BLaER1 (cell line): Measurements from ENCODE around the gene GABARAPL1.

Experiments
- H3K27ac ChIP-seq: shearing (Covaris generic); formaldehyde crosslinking; 2 replicates; pipeline ENCODE4 v1.8.1; 2022
- H3K27me3 ChIP-seq: shearing (Covaris generic); formaldehyde crosslinking; 2 replicates; pipeline ENCODE4 v1.8.1; 2022
- H3K36me3 ChIP-seq: shearing (Covaris generic); formaldehyde crosslinking; 2 replicates; pipeline ENCODE4 v1.8.1; 2022
- H3K4me1 ChIP-seq: shearing (Covaris generic); formaldehyde crosslinking; 2 replicates; pipeline ENCODE4 v1.8.1; 2022
- H3K4me2 ChIP-seq: shearing (Covaris generic); formaldehyde crosslinking; 2 replicates; pipeline ENCODE4 v1.8.1; 2022
- H3K4me3 ChIP-seq: shearing (Covaris generic); formaldehyde crosslinking; 2 replicates; pipeline ENCODE4 v1.8.1; 2022
- H3K9ac ChIP-seq: shearing (Covaris generic); formaldehyde crosslinking; 2 replicates; pipeline ENCODE4 v1.8.1; 2022
- H3K9me3 ChIP-seq: shearing (Covaris generic); formaldehyde crosslinking; 2 replicates; pipeline ENCODE4 v1.8.1; 2022
- H4K20me1 ChIP-seq: shearing (Covaris generic); formaldehyde crosslinking; 2 replicates; pipeline ENCODE4 v1.8.1; 2022
- Cebpa-rat ChIP-seq: shearing (Covaris generic); IDR thresholded peaks from 2 replicates; pipeline ENCODE4 v1.8.1; 2022

Gene GABARAPL1

GRCh38 chr12:10212739-10213131, at the start of gene GABARAPL1:
Gene GABARAPL1 (plus strand): TSS chr12:10212877. CDS start chr12:10213130, 253 bp downstream.
- Histone ChIP-seq H3K27ac (peak within 1 kb of the TSS; percentile 38; the same call in 1 of the 2 replicates), H3K27me3 (no peaks in the 10 kb centered on the region; the same call in 1 of the 2 replicates), H3K36me3 (no peaks in the 10 kb centered on the region), H3K4me3 (peak within 1 kb of the TSS; percentile 81), H3K9me3 (no peaks in the 10 kb centered on the region), H3K9ac (peak within 1 kb of the TSS; percentile 78), H4K20me1 (0 out of 2 replicates have a peak, but pooled peaks cover 19% of the 10 kb centered on the region), H3K4me2 (peak within 1 kb of the TSS; percentile 92), H3K4me1 (peaks cover 20% of the 10 kb centered on the region)
- no peak for TF ChIP-seq Cebpa-rat

GRCh38 chr12:10163084-10163483, 49.6 kb upstream of the GABARAPL1 start:
- H3K27ac ChIP-seq = no peak overlapping the region
- TF ChIP-seq Cebpa-rat = no peak
- H3K9ac ChIP-seq = no peak overlapping the region
- H3K36me3 ChIP-seq = no peaks in the 10 kb centered on the region
- no peaks in the 10 kb centered on the region for H4K20me1 ChIP-seq
- H3K4me2 ChIP-seq = no peak overlapping the region
- no peaks in the 10 kb centered on the region for H3K27me3 ChIP-seq
- no peaks in the 10 kb centered on the region; the same call in 1 of the 2 replicates for H3K4me1 ChIP-seq
- no peak overlapping the region for H3K4me3 ChIP-seq
- H3K9me3 ChIP-seq = no peaks in the 10 kb centered on the region

DNA sequence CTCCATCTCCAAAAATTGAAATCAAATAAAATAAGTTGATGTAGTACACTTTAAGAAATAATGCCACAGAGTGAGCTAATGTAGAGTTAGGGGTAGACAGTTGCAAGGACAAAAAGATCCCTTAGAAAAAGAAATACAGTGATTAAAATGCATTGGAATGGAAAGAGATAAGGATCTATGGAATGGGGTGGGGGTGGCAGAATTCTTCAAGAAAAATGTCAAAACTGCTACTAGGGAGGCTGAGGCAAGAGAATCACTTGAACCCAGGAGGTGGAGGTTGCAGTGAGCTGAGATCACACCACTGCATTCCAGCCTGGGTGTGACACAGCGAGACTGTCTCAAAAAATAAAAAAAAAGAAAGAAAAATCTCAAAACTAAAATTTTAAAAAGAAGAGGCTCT, 47.3 kb upstream of the GABARAPL1 start:
- no peak overlapping the region for H3K27ac ChIP-seq
- no peaks in the 10 kb centered on the region for H3K9me3 ChIP-seq
- H3K4me3 ChIP-seq = no peak overlapping the region
- no peak for TF ChIP-seq Cebpa-rat
- no peaks in the 10 kb centered on the region; the same call in 1 of the 2 replicates for H3K4me1 ChIP-seq
- H3K4me2 ChIP-seq = no peak overlapping the region
- H4K20me1 ChIP-seq = no peaks in the 10 kb centered on the region
- no peaks in the 10 kb centered on the region for H3K27me3 ChIP-seq
- H3K9ac ChIP-seq = no peak overlapping the region
- H3K36me3 ChIP-seq = no peaks in the 10 kb centered on the region

GRCh38 chr12:10167599-10167998, 45.1 kb upstream of the GABARAPL1 start:
- Histone ChIP-seq H3K27me3 (no peaks in the 10 kb centered on the region), H3K9ac (no peak overlapping the region), H3K4me1 (no peaks in the 10 kb centered on the region), H3K4me2 (no peak overlapping the region), H3K27ac (no peak overlapping the region), H3K36me3 (no peaks in the 10 kb centered on the region), H4K20me1 (no peaks in the 10 kb centered on the region), H3K4me3 (no peak overlapping the region), H3K9me3 (no peaks in the 10 kb centered on the region)
- no peak for TF ChIP-seq Cebpa-rat

DNA sequence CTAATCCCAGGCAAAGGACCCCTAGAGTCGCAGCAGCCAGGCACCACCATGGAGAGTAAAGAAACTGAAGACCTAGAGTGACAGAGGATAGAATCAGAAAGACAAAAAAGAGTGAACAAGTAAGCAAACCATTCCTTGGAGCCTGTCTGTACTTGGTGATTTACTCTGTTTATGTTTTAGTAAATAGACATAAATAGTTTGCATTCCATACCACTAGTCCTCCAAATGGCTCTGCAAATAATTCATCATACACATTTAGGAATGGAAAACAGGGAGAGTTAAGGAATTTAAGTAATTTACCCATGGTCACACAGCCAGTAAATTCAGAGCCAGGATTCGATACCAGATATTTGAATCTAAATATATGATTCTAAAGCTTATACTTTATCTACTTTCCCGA, 43.6 kb upstream of the GABARAPL1 start:
- Histone ChIP-seq H3K27me3 (no peaks in the 10 kb centered on the region), H4K20me1 (no peaks in the 10 kb centered on the region), H3K9me3 (no peaks in the 10 kb centered on the region), H3K4me2 (no peak overlapping the region), H3K27ac (no peak overlapping the region), H3K36me3 (no peaks in the 10 kb centered on the region), H3K9ac (no peak overlapping the region), H3K4me1 (no peaks in the 10 kb centered on the region), H3K4me3 (no peak overlapping the region)
- no peak for TF ChIP-seq Cebpa-rat

DNA sequence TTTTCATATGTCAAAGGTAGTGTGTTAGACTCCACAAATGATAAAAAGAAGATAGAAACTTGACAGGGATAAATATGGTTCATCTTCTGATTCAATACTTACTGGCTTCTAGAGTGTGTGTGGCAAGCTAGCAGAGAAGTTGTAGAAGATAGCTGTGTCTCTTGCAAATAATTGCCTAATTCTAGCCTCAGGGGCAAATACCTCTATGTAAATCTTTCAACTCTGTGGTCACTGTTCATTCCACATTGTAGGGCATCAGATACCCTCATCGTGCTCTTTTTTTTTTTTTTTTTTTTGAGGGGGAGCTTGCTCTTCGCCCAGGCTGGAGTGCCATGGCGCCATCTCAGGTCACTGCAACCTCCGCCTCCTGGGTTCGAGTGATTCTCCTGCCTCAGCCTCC, 42.5 kb upstream of the GABARAPL1 start:
- TF ChIP-seq Cebpa-rat = no peak
- no peak overlapping the region for H3K4me3 ChIP-seq
- H3K27ac ChIP-seq = no peak overlapping the region
- H3K36me3 ChIP-seq = no peaks in the 10 kb centered on the region
- no peaks in the 10 kb centered on the region for H3K27me3 ChIP-seq
- no peaks in the 10 kb centered on the region for H3K9me3 ChIP-seq
- H3K9ac ChIP-seq = no peak overlapping the region
- H3K4me2 ChIP-seq = no peak overlapping the region
- no peaks in the 10 kb centered on the region for H4K20me1 ChIP-seq
- no peaks in the 10 kb centered on the region for H3K4me1 ChIP-seq

DNA sequence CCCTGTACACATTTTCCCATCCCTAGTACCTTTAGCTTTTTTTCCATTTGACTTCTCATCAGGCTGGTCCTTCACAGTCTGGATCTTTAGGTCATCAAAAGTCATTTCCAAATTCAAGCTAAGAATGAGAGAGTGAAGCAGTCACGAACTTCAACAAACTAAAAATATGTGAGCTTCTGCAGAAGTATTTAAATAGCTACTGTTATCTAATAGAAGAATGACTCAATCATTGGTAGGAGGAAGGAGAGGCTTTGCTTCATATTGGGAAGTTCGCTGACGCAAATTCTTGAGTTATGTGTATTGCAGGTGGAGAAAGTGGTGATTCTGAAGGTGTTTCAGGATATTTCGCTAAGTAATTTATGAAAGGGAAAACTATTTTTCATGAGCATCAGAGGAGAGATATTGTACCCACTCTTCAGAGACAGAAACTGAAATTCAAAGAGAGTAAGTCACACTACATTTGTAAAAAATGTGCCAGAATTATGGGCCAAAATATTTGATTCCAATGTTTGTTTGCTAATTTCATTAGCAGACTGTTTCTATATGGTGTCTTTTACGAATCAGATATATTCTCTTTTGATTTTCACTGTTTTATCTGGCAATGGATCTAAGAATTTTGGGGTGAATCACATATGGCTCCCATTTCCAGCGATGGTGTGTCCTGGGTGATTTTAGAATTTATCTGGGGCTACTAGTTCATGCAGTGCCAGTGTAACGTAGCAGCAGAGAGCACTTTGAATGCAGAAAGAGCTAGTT, 40.5 kb upstream of the GABARAPL1 start, which contains the start of gene OLR1:
Gene OLR1, minus strand, starts transcription at position 160 of the 756 bp plus-strand sequence. Its CDS starts 55 bp downstream, at position 105.
- Histone ChIP-seq H4K20me1 (no peaks in the 10 kb centered on the region), H3K9me3 (no peaks in the 10 kb centered on the region), H3K4me3 (no peak within 1 kb of the TSS), H3K4me2 (no peak within 1 kb of the TSS), H3K27ac (no peak within 1 kb of the TSS), H3K9ac (no peak within 1 kb of the TSS), H3K4me1 (no peaks in the 10 kb centered on the region), H3K27me3 (no peaks in the 10 kb centered on the region), H3K36me3 (no peaks in the 10 kb centered on the region)
- no peak for TF ChIP-seq Cebpa-rat

DNA sequence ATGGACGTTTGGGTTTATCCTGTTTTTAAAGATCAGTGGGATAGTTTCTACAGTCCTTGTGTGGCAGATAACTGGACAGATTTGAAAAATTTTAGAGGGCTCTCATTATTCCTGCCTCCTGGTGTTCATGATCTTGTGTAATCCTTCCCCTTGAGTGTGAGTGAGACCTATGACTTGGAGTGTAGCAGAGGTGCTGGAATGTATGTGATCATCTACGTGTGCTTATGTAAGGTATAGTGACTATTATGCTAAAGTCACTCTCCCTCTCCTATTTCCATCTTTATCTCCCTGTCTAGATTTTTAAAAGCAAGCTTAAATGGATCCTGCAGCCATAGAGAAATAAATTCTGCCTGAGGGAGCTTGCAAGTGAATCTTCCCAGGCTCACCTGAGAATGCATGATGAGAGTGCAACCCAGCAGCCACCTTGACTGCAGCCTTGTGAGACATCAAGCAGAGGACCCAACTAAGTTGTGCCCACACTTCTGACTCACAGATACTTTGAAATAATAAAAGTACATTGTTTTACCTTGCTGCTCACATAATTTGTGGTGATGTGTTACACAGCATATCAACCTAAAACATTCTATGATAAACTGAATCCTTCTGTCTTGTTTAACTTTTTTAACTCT, 37.6 kb upstream of the GABARAPL1 start:
- Histone ChIP-seq H3K4me1 (no peaks in the 10 kb centered on the region), H3K4me3 (no peak overlapping the region), H3K9me3 (no peaks in the 10 kb centered on the region), H3K27ac (no peak overlapping the region), H3K27me3 (no peaks in the 10 kb centered on the region), H4K20me1 (no peaks in the 10 kb centered on the region), H3K4me2 (no peak overlapping the region), H3K36me3 (no peaks in the 10 kb centered on the region), H3K9ac (no peak overlapping the region)
- TF ChIP-seq Cebpa-rat = no peak

DNA sequence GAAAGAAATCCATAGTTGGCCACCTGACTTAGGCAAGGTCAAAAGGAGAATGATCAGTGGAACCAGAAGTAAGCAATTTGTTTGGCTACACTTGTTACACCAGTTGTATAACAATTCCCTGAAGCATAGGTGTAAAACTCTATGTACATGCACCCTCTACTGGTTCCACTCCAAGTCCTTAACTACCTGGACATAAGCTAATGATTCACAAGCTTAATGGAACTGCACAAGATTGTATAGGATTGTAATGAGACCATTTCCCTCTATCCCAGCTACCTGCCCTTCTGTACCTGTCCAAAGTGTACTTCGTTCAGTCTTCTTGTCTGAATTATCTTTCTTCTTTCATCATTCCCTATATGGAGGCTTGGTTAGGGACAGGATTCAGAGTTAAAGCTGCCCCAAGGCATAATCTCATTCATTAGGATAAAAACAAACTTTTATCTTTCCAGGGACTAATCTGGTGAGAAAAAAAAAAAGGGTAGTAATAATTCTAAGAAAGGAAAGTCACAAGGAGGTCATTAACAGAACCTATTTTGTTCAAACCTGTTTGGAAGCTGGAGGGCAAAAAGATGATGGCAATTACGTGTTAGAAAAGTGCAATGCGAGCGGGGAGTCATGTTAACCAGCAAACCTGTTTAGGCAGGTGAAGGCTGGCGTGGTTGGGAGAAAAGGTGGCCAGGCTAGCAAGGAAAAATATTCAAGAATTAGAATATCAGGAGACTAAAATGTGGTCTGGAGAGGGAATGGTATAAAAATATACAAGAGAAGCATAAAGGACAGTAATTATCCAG, 36.6 kb upstream of the GABARAPL1 start:
- H3K27me3 ChIP-seq = no peaks in the 10 kb centered on the region
- no peak overlapping the region for H3K27ac ChIP-seq
- H3K36me3 ChIP-seq = no peaks in the 10 kb centered on the region
- no peak overlapping the region for H3K4me3 ChIP-seq
- no peaks in the 10 kb centered on the region for H3K9me3 ChIP-seq
- H3K9ac ChIP-seq = no peak overlapping the region
- TF ChIP-seq Cebpa-rat = no peak
- H3K4me2 ChIP-seq = no peak overlapping the region
- H3K4me1 ChIP-seq = no peaks in the 10 kb centered on the region
- no peaks in the 10 kb centered on the region for H4K20me1 ChIP-seq
